Hepatocyte (in vitro differentiated cells): Measurements from ENCODE around the gene CNTNAP2.

Source experiments
- EZH2 ChIP-seq: fragments of 200-600 bp; sonication (generic); IDR thresholded peaks from 2 replicates; pipeline ENCODE4 v1.6.1; 2016; ENCODE audit warnings: antibody characterized with exemption, mild to moderate bottlenecking, borderline replicate concordance
- TF ChIP-seq, protein P1 (sequence below): fragments of 200-600 bp; sonication (generic); IDR thresholded peaks from 2 replicates; pipeline ENCODE4 v1.5.1; 2016; ENCODE audit warnings: antibody characterized with exemption, mild to moderate bottlenecking; ENCODE audit not compliant: poor library complexity

DNA sequence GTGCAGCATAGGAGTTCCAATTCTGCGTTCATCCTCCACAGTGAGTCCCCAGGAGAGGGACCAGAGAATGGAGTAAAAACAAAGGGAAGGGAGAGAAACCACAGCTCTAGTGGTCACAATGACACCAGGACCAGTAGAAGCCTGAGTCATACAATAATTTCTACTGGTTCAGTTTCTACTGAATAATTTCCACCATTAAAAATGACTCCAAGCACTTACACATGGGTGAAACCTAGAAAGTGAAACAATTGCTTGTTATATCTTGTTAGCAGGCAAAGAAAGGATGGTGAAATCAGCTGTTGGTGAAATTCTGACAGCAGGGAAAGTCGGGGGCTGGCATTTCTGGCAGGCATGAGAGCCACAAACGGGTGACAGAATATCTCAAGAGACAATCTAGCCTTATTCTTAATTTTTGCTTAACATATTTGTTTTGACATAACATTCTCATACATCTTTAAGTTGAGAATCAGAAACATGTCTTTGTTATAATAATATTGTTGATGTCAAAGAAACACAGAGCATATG is 1408.2 kb downstream of the CNTNAP2 start:
- TF ChIP-seq, protein P1, sequence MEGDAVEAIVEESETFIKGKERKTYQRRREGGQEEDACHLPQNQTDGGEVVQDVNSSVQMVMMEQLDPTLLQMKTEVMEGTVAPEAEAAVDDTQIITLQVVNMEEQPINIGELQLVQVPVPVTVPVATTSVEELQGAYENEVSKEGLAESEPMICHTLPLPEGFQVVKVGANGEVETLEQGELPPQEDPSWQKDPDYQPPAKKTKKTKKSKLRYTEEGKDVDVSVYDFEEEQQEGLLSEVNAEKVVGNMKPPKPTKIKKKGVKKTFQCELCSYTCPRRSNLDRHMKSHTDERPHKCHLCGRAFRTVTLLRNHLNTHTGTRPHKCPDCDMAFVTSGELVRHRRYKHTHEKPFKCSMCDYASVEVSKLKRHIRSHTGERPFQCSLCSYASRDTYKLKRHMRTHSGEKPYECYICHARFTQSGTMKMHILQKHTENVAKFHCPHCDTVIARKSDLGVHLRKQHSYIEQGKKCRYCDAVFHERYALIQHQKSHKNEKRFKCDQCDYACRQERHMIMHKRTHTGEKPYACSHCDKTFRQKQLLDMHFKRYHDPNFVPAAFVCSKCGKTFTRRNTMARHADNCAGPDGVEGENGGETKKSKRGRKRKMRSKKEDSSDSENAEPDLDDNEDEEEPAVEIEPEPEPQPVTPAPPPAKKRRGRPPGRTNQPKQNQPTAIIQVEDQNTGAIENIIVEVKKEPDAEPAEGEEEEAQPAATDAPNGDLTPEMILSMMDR: no peak
- TF ChIP-seq EZH2: no peak
